ENCODE measurements around the gene SGMS1.

DNA sequence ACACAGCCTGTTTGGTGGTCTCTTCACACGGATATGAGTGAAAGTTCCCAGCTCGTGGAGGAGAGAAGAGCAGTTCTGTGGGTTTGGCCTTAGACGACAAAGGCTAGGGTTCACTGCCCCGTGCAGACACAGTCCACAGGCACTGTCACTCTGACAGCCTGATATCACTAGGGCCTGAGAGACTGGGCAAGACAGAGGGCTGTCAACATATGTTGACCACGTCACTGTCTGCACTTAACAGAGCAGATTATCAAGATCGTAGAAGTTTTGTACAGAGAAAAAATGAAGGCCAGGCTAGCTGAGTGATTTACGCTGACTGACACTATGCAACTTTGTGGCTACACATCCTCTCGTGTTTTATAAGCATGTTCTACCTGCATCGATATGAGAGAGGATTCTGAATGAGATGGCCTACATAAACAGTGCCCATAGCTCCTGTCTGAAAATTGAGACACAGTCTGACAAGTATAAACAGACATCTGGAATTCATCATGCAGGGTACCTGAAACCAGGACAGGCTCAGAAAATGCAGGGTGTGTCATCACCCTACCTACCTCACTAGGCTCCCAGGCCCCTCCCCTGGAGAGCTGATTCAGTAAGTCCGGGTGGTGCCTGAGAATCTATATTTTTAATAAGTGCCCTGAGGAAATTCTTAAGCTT, 120.0 kb downstream of the SGMS1 start:
- TF ChIP-seq, protein P1, sequence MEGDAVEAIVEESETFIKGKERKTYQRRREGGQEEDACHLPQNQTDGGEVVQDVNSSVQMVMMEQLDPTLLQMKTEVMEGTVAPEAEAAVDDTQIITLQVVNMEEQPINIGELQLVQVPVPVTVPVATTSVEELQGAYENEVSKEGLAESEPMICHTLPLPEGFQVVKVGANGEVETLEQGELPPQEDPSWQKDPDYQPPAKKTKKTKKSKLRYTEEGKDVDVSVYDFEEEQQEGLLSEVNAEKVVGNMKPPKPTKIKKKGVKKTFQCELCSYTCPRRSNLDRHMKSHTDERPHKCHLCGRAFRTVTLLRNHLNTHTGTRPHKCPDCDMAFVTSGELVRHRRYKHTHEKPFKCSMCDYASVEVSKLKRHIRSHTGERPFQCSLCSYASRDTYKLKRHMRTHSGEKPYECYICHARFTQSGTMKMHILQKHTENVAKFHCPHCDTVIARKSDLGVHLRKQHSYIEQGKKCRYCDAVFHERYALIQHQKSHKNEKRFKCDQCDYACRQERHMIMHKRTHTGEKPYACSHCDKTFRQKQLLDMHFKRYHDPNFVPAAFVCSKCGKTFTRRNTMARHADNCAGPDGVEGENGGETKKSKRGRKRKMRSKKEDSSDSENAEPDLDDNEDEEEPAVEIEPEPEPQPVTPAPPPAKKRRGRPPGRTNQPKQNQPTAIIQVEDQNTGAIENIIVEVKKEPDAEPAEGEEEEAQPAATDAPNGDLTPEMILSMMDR (IDR thresholded peaks at IDR 0.05), result no peak
- no peak for TF ChIP-seq POLR2A (IDR thresholded peaks at IDR 0.05)
